COR-L47 (cell line): ENCODE data around the gene FGF14.

Experiments
- DNase-seq: peaks from one replicate; lab custom pipeline; 2025; lab: John Stamatoyannopoulos, UW

The FGF14 gene

GRCh38 chr13:101785858-101786257, 616.0 kb downstream of the FGF14 start:
- peak; percentile 84 for DNase-seq

GRCh38 chr13:101784313-101784712, 617.5 kb downstream of the FGF14 start:
- no peak for DNase-seq

GRCh38 chr13:101783554-101783953, 618.3 kb downstream of the FGF14 start:
- no peak for DNase-seq

GRCh38 chr13:101780211-101780610, 621.6 kb downstream of the FGF14 start:
- DNase-seq, result no peak

GRCh38 chr13:101779147-101779546, 622.7 kb downstream of the FGF14 start:
- DNase-seq, result no peak

- no peak for DNase-seq
Observed at GRCh38 chr13:101775267-101775666, 626.6 kb downstream of the FGF14 start.

GRCh38 chr13:101774393-101774792, 627.5 kb downstream of the FGF14 start:
- no peak for DNase-seq

GRCh38 chr13:101773062-101773461, 628.8 kb downstream of the FGF14 start:
- DNase-seq, result no peak

- DNase-seq, result no peak
Observed at GRCh38 chr13:101767131-101767530, 634.7 kb downstream of the FGF14 start.

GRCh38 chr13:101763191-101763590, 638.7 kb downstream of the FGF14 start:
- no peak for DNase-seq

- peak; percentile 70 for DNase-seq
Observed at GRCh38 chr13:101757446-101758039, 644.3 kb downstream of the FGF14 start.

- DNase-seq, result no peak
Observed at GRCh38 chr13:101755228-101755887, 646.5 kb downstream of the FGF14 start.

GRCh38 chr13:101752432-101752831, 649.4 kb downstream of the FGF14 start:
- DNase-seq, result no peak

- peak; percentile 67 for DNase-seq
Observed at GRCh38 chr13:101751488-101751887, 650.4 kb downstream of the FGF14 start.

GRCh38 chr13:101749584-101749983, 652.3 kb downstream of the FGF14 start:
- DNase-seq, result no peak

GRCh38 chr13:101747039-101747438, 654.8 kb downstream of the FGF14 start:
- DNase-seq, result no peak

GRCh38 chr13:101746513-101746912, 655.3 kb downstream of the FGF14 start:
- DNase-seq, result no peak

GRCh38 chr13:101739382-101740178, 662.3 kb downstream of the FGF14 start:
- DNase-seq, result no peak

- no peak for DNase-seq
Observed at GRCh38 chr13:101738336-101738735, 663.5 kb downstream of the FGF14 start.

- no peak for DNase-seq
Observed at GRCh38 chr13:101736566-101736965, 665.3 kb downstream of the FGF14 start.

- DNase-seq, result no peak
Observed at GRCh38 chr13:101730420-101731000, 671.3 kb downstream of the FGF14 start.

GRCh38 chr13:101728615-101729014, 673.2 kb downstream of the FGF14 start:
- no peak for DNase-seq

GRCh38 chr13:101728021-101728420, 673.8 kb downstream of the FGF14 start:
- DNase-seq, result no peak
